IMR-90 (cell line): Measurements from ENCODE around the gene ELL. TPM values are rescaled to one million over a fixed set of nuclear protein-coding genes. Genes with fewer than 3 reads are reported as not detected.

Experiments used
- ATAC-seq: fragments of 200-7000 bp; cut with Tn5 transposase; 2 replicates; pipeline ENCODE4 v1.9.1; 2020; ENCODE audit warnings: low read depth, mild to moderate bottlenecking, moderate library complexity
- BruUV-seq: library from RNA; stranded (reverse); fragments of 400-500 nt; replicated peaks from 2 replicates; lab custom pipeline; 2021; lab: Mats Ljungman, UMichigan
- CTCF ChIA-PET: fragments of 300-600 bp; formaldehyde crosslinking; extraction: SDS; loops from one replicate; lab custom pipeline; 2021; ENCODE audit warnings: antibody characterized with exemption; lab: Yijun Ruan, JAX
- POLR2A ChIA-PET: fragments of 300-600 bp; sonication (Branson Sonifier 250); formaldehyde crosslinking; loops from one replicate; lab custom pipeline; 2022; ENCODE audit warnings: antibody characterized with exemption; ENCODE audit not compliant: unreplicated experiment; lab: Charles Lee
- DNase-seq: peaks from one replicate; pipeline ENCODE4 v3.0.0; 2013
- H2AFZ ChIP-seq: replicated peaks from 2 replicates; pipeline ENCODE3; 2013; ENCODE audit warnings: low read length, mild to moderate bottlenecking; ENCODE audit not compliant: poor library complexity
- H2AK5ac ChIP-seq: 2 replicates; pipeline ENCODE4 v1.6.1; 2013; ENCODE audit warnings: low read depth, low read length, inconsistent platforms
- H2AK9ac ChIP-seq: replicated peaks from 2 replicates; pipeline ENCODE3; 2013; ENCODE audit warnings: mild to moderate bottlenecking, low read depth, low read length, moderate library complexity; ENCODE audit not compliant: poor library complexity
- H2BK120ac ChIP-seq: 2 replicates; pipeline ENCODE4 v1.6.1; 2013; ENCODE audit warnings: low read depth, low read length, inconsistent platforms
- H2BK15ac ChIP-seq: 3 replicates; pipeline ENCODE4 v1.6.1; 2013; ENCODE audit warnings: low read depth, low read length, inconsistent platforms
- H2BK20ac ChIP-seq: 2 replicates; pipeline ENCODE4 v1.6.1; 2013; ENCODE audit warnings: low read depth, mild to moderate bottlenecking, inconsistent platforms, low read length, moderate library complexity
- H2BK5ac ChIP-seq: 2 replicates; pipeline ENCODE4 v1.6.1; 2013; ENCODE audit warnings: mild to moderate bottlenecking, low read depth, low read length, inconsistent platforms; ENCODE audit not compliant: poor library complexity, severe bottlenecking
- H3K14ac ChIP-seq: replicated peaks from 2 replicates; pipeline ENCODE4 v1.6.1; 2013; ENCODE audit warnings: low read depth, low read length, inconsistent platforms
- H3K18ac ChIP-seq: 2 replicates; pipeline ENCODE4 v1.6.1; 2013; ENCODE audit warnings: low read depth, low read length, control low read depth
- H3K23ac ChIP-seq: 2 replicates; pipeline ENCODE4 v1.6.1; 2013; ENCODE audit warnings: low read depth, low read length, inconsistent platforms
- H3K27ac ChIP-seq: 2 replicates; pipeline ENCODE4 v1.5.1; 2013; ENCODE audit warnings: mild to moderate bottlenecking, control low read depth, low read length; ENCODE audit not compliant: insufficient read depth
- H3K27me3 ChIP-seq: 2 replicates; pipeline ENCODE4 v1.6.1; 2013; ENCODE audit warnings: low read length; ENCODE audit not compliant: control insufficient read depth, insufficient read depth
- H3K36me3 ChIP-seq: 2 replicates; pipeline ENCODE4 v1.6.1; 2013; ENCODE audit warnings: low read length, mixed read lengths; ENCODE audit not compliant: control insufficient read depth, insufficient read depth
- H3K4ac ChIP-seq: 2 replicates; pipeline ENCODE4 v1.6.1; 2013; ENCODE audit warnings: low read depth, low read length, inconsistent platforms
- H3K4me1 ChIP-seq: 2 replicates; pipeline ENCODE4 v1.6.1; 2013; ENCODE audit warnings: low read length, mixed read lengths; ENCODE audit not compliant: control insufficient read depth, insufficient read depth
- H3K4me2 ChIP-seq: 2 replicates; pipeline ENCODE4 v1.6.1; 2013; ENCODE audit warnings: low read depth, mild to moderate bottlenecking, control low read depth, low read length, moderate library complexity
- H3K4me3 ChIP-seq: 2 replicates; pipeline ENCODE4 v1.5.1; 2013; ENCODE audit warnings: low read depth, mild to moderate bottlenecking, control low read depth, low read length, moderate library complexity; ENCODE audit not compliant: insufficient read depth
- H3K56ac ChIP-seq: 2 replicates; pipeline ENCODE4 v1.6.1; 2013; ENCODE audit warnings: low read length, inconsistent platforms; ENCODE audit not compliant: insufficient read depth; ENCODE audit errors: extremely low read depth
- H3K79me1 ChIP-seq, 2 experiments: 2 replicates each; pipeline ENCODE4 v1.6.1; 2013; ENCODE audit warnings: low read length in 2 of 2, inconsistent platforms in 1 of 2, low read depth in 1 of 2
- H3K9ac ChIP-seq: 2 replicates; pipeline ENCODE4 v1.6.1; 2013; ENCODE audit warnings: low read depth, low read length, control low read depth
- H3K9me1 ChIP-seq: 2 replicates; pipeline ENCODE4 v1.6.1; 2013; ENCODE audit warnings: low read length, inconsistent platforms; ENCODE audit not compliant: insufficient read depth
- H3K9me3 ChIP-seq: 2 replicates; pipeline ENCODE4 v1.6.1; 2013; ENCODE audit warnings: low read length; ENCODE audit not compliant: control insufficient read depth, insufficient read depth
- H4K20me1 ChIP-seq: 2 replicates; pipeline ENCODE4 v1.6.1; 2013; ENCODE audit warnings: low read length, inconsistent platforms; ENCODE audit not compliant: insufficient read depth
- H4K5ac ChIP-seq: 2 replicates; pipeline ENCODE4 v1.6.1; 2013; ENCODE audit warnings: mild to moderate bottlenecking, low read depth, low read length, control low read depth
- H4K8ac ChIP-seq, 2 experiments: 2 replicates each; pipeline ENCODE4 v1.6.1; 2013; ENCODE audit warnings: low read depth in 2 of 2, low read length in 2 of 2, control low read depth in 1 of 2, inconsistent platforms in 1 of 2
- H4K91ac ChIP-seq: 2 replicates; pipeline ENCODE4 v1.6.1; 2013; ENCODE audit warnings: low read depth, low read length, inconsistent platforms; ENCODE audit not compliant: insufficient read depth
- CEBPB ChIP-seq: IDR thresholded peaks from 2 replicates; pipeline ENCODE4 v1.6.1; 2012; ENCODE audit warnings: low read depth, low read length, improper control_type of control experiment
- POLR2A ChIP-seq: IDR thresholded peaks from 2 replicates; pipeline ENCODE4 v1.6.1; 2012; ENCODE audit warnings: mild to moderate bottlenecking, low read depth, low read length
- RAD21 ChIP-seq: IDR thresholded peaks from 2 replicates; pipeline ENCODE4 v1.6.1; 2012; ENCODE audit warnings: low read length, improper control_type of control experiment
- WGBS, 2 experiments: methylation state at CpG; one replicate each; pipeline versions ENCODE4 v1.1.5 to v1.1.7; 2013; ENCODE audit warnings: missing lambda C conversion rate in 2 of 2; ENCODE audit not compliant: insufficient read length in 1 of 2; ENCODE audit errors: extremely low coverage in 2 of 2; 5-methylcytosine and 5-hydroxymethylcytosine counted together
- dilution Hi-C: fragments of 300-500 bp; cut with HindIII; formaldehyde crosslinking; loops from one replicate; pipeline ENCODE4 v1.14.3; 2018; ENCODE audit warnings: low sequenced_read_pairs; ENCODE audit not compliant: unreplicated experiment
- in situ Hi-C: fragments of 300-500 bp; cut with MboI; formaldehyde crosslinking; loops from 3 replicates; pipeline ENCODE4 v1.14.3; 2019; ENCODE audit warnings: low sequenced_read_pairs, inconsistent platforms, mixed read lengths
- intact Hi-C: fragments of 100-400 bp; cut with micrococcal nuclease; formaldehyde crosslinking; loops from 2 replicates; pipeline ENCODE4 v1.10.0; 2022
- polyA plus RNA-seq, 3 experiments: library from polyadenylated mRNA; depleted of rRNA; stranded (reverse); fragments of >200 nt; gene quantifications; 2 replicates each; pipeline ENCODE4 v1.2.3, GENCODE V29; 2012; ENCODE audit warnings: low replicate concordance in 1 of 3
- total RNA-seq: library from RNA; depleted of rRNA; stranded (reverse); fragments of >200 nt; gene quantifications from 2 replicates; pipeline ENCODE4 v1.2.3, GENCODE V29; 2012
- TF ChIP-seq, protein P1 (sequence below): conservative IDR thresholded peaks from 2 replicates; pipeline ENCODE4 v1.5.1; 2012; ENCODE audit warnings: mild to moderate bottlenecking, low read depth, low read length, improper control_type of control experiment

ELL gene
- total and polyA plus RNA-seq, 2 of the 4 experiments (the other 2 are of a cell fraction), result 6.3 to 13.1 TPM

- WGBS, 2 experiments, result 44% methylated on average over 5 of the region's 13 CpGs; no CpG with 5 or more reads in 1 of the 2 experiments
- DNase-seq (peak; percentile 77), ATAC-seq (peak; percentile 2; the same call in 1 of the 2 replicates)
- ChIA-PET CTCF (no interaction called here), POLR2A (no interaction called here)
- Histone ChIP-seq H2BK120ac (no peak overlapping the region), H3K9me1 (peaks cover 12% of the 10 kb centered on the region; the same call in 1 of the 2 replicates), H3K27me3 (no peaks in the 10 kb centered on the region), H2AFZ (no peak overlapping the region), H3K27ac (no peak overlapping the region), H3K9ac (no peak overlapping the region), H3K14ac (no peak overlapping the region), H4K5ac (no peak overlapping the region), H2BK20ac (no peak overlapping the region), H4K20me1 (peaks cover 56% of the 10 kb centered on the region), H3K23ac (no peak overlapping the region; the same call in 1 of the 2 replicates), H4K91ac (no peak overlapping the region), H3K4me2 (no peak overlapping the region), H2BK15ac (no peak overlapping the region), H4K8ac (no peak overlapping the region), H3K79me1 (peaks cover 7 to 32% of the 10 kb centered on the region in 2 experiments; a peak in 3 of 4 replicates), H3K4me3 (no peak overlapping the region), H3K9me3 (no peaks in the 10 kb centered on the region), H2BK5ac (no peak overlapping the region), H2AK9ac (no peak overlapping the region), H3K4me1 (peaks cover 22% of the 10 kb centered on the region; the same call in 1 of the 2 replicates), H3K4ac (no peak overlapping the region), H2AK5ac (peak overlapping the region; percentile 50; the same call in 1 of the 2 replicates), H3K36me3 (peaks cover 25% of the 10 kb centered on the region), H3K56ac (no peak overlapping the region), H3K18ac (no peak overlapping the region)
- BruUV-seq, result no TSS peak
- dilution Hi-C loops (no loop called here), in situ Hi-C loops (no loop called here), intact Hi-C loops (no loop called here)
- TF ChIP-seq, protein P1, sequence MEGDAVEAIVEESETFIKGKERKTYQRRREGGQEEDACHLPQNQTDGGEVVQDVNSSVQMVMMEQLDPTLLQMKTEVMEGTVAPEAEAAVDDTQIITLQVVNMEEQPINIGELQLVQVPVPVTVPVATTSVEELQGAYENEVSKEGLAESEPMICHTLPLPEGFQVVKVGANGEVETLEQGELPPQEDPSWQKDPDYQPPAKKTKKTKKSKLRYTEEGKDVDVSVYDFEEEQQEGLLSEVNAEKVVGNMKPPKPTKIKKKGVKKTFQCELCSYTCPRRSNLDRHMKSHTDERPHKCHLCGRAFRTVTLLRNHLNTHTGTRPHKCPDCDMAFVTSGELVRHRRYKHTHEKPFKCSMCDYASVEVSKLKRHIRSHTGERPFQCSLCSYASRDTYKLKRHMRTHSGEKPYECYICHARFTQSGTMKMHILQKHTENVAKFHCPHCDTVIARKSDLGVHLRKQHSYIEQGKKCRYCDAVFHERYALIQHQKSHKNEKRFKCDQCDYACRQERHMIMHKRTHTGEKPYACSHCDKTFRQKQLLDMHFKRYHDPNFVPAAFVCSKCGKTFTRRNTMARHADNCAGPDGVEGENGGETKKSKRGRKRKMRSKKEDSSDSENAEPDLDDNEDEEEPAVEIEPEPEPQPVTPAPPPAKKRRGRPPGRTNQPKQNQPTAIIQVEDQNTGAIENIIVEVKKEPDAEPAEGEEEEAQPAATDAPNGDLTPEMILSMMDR, result peak; percentile 21; the same call in 1 of the 2 replicates
- TF ChIP-seq POLR2A (no peak), RAD21 (no peak), CEBPB (peak; percentile 37)
These were observed 82.6 kb downstream of the ELL start for GRCh38 chr19:18439025-18439909.
